ENCODE measurements around the gene PPME1. TPM values are rescaled to one million over a fixed set of nuclear protein-coding genes. Genes with fewer than 3 reads are reported as not detected.

Gene PPME1
- total RNA-seq, 1 experiment from 2014 or later = 68.3 TPM

GRCh38 chr11:74256378-74257133 lies 85.5 kb downstream of the PPME1 start:
- no peak overlapping the region for H3K4me2 ChIP-seq (ENCODE audit: low read length)
- H4K20me1 ChIP-seq (ENCODE audit: insufficient read depth) = no peaks in the 10 kb centered on the region
- no peak for TF ChIP-seq SRF (IDR thresholded peaks at IDR 0.05; ENCODE audit: low read depth)
- TF ChIP-seq YY1 (IDR thresholded peaks at IDR 0.05; ENCODE audit: extremely low read depth, insufficient replicate concordance, low read depth, low read length) = no peak
- TF ChIP-seq CBX3 (IDR thresholded peaks at IDR 0.05; ENCODE audit: low read depth) = no peak
- no peak for TF ChIP-seq SP1 (IDR thresholded peaks at IDR 0.05; ENCODE audit: low read depth)
- TF ChIP-seq CEBPB (IDR thresholded peaks at IDR 0.05; ENCODE audit: low read depth) = no peak
- no peak for TF ChIP-seq ATF3 (IDR thresholded peaks at IDR 0.05)
- TF ChIP-seq RAD21 (IDR thresholded peaks at IDR 0.05; ENCODE audit: low read depth) = no peak
- TF ChIP-seq REST (IDR thresholded peaks at IDR 0.05; ENCODE audit: low read depth) = no peak
- TF ChIP-seq ELF1 (IDR thresholded peaks at IDR 0.05; ENCODE audit: borderline replicate concordance, low read depth) = no peak
- TF ChIP-seq CTCF (IDR thresholded peaks at IDR 0.05 in 2 of 3, conservative IDR thresholded peaks at IDR 0.05 in 1 of 3; ENCODE audit: borderline replicate concordance in 1 of 3, insufficient read depth in 1 of 3, low read depth in 2 of 3, low read length in 2 of 3) = no peak
- TF ChIP-seq FOSL1 (IDR thresholded peaks at IDR 0.05; ENCODE audit: low read depth) = no peak
- TF ChIP-seq POLR2A (IDR thresholded peaks at IDR 0.05; ENCODE audit: borderline replicate concordance, extremely low read depth, insufficient read depth, insufficient read length) = no peak
- TF ChIP-seq EZH2phosphoT487 (IDR thresholded peaks at IDR 0.05; ENCODE audit: borderline replicate concordance) = no peak
- TF ChIP-seq ZNF274 (IDR thresholded peaks at IDR 0.05; ENCODE audit: low read depth, low read length) = no peak
- H3K4me3 ChIP-seq (replicated peaks in 1 of 2; ENCODE audit: low read depth in 1 of 2, low read length in 2 of 2) = no peak overlapping the region
- BruUV-seq (replicated peaks) = TSS peak; percentile 24
- no peak overlapping the region for H3K27ac ChIP-seq (ENCODE audit: low read depth, low read length)
- RAD21 ChIA-PET (ENCODE audit: low non-redundant PET in 1 of 2, low total read pairs in 2 of 2, uncharacterized antibody in 2 of 2, unreplicated experiment in 2 of 2) = interaction anchor here (1.2 to 2.1 kb wide), 3 partner anchors 193 to 196 kb away, joined by 4 to 17 read pairs (median 15); no protein-coding TSS in a partner anchor
- ATAC-seq (no peak), DNase-seq (ENCODE audit: low read depth, low spot score) (no peak)
- no peaks in the 10 kb centered on the region for H3K4me1 ChIP-seq (ENCODE audit: control insufficient read depth in 1 of 2, insufficient read depth in 2 of 2, low read length in 2 of 2)
- POLR2A ChIA-PET = no interaction called here
- H3K9me3 ChIP-seq (ENCODE audit: control insufficient read depth in 1 of 2, insufficient read depth in 1 of 2, low read depth in 1 of 2, low read length in 2 of 2) = 0 out of 4 replicates have a peak, but pooled peaks cover 0 to 4% of the 10 kb centered on the region in 2 experiments
- intact Hi-C loops (cut with micrococcal nuclease) = loop anchor here (1.0 to 5.0 kb wide), 2 partner anchors 294 to 314 kb away; no protein-coding TSS in a partner anchor
- no peak overlapping the region for H2AFZ ChIP-seq (ENCODE audit: low read depth, low read length, poor library complexity, severe bottlenecking)
- CTCF ChIA-PET = interaction anchor here (1.0 to 4.6 kb wide), 18 partner anchors 15 to 483 kb away, joined by 3 to 120 read pairs (median 4); partner anchors contain the start of genes PGM2L1 and POLD3
- no peaks in the 10 kb centered on the region for H3K79me2 ChIP-seq (ENCODE audit: insufficient read depth, low read length)
- H3K9me2 ChIP-seq (ENCODE audit: insufficient read depth) = no peaks in the 10 kb centered on the region
- peaks cover 4 to 14% of the 10 kb centered on the region in 2 experiments; a peak in 3 of 4 replicates for H3K36me3 ChIP-seq (ENCODE audit: control insufficient read depth in 1 of 2, insufficient read depth in 2 of 2, low read length in 2 of 2)
- no peaks in the 10 kb centered on the region for H3K27me3 ChIP-seq (ENCODE audit: insufficient read depth, low read length)
- H3K9ac ChIP-seq (ENCODE audit: low read length) = no peak overlapping the region
